PFSK-1 (cell line): ENCODE results near the gene CPAMD8. TPM values are rescaled to one million over a fixed set of nuclear protein-coding genes. Genes with fewer than 3 reads are reported as not detected.

ENCODE experiments used
- FOXP2 ChIP-seq: optimal IDR thresholded peaks from 2 replicates; pipeline ENCODE3; 2011; ENCODE audit warnings: borderline replicate concordance, control low read depth, inconsistent platforms; ENCODE audit not compliant: insufficient read depth; ENCODE audit errors: extremely low read length, extremely low read depth
- POLR2AphosphoS5 ChIP-seq: IDR thresholded peaks from 2 replicates; pipeline ENCODE4 v1.6.1; 2012; ENCODE audit warnings: low read depth, mild to moderate bottlenecking, control low read depth, low read length, moderate library complexity
- REST ChIP-seq, 2 experiments: IDR thresholded peaks; 2 replicates each; pipeline versions ENCODE4 v1.6.1 to v1.8.0; 2011 to 2012; ENCODE audit warnings: low read depth in 2 of 2, low read length in 2 of 2, control low read depth in 1 of 2, inconsistent platforms in 1 of 2, mild to moderate bottlenecking in 1 of 2, moderate library complexity in 1 of 2; ENCODE audit not compliant: insufficient read depth in 1 of 2
- SIN3A ChIP-seq: IDR thresholded peaks from 2 replicates; pipeline ENCODE4 v1.6.1; 2012; ENCODE audit warnings: mild to moderate bottlenecking, low read length, moderate library complexity, borderline replicate concordance; ENCODE audit not compliant: insufficient read depth
- TAF1 ChIP-seq: IDR thresholded peaks from 2 replicates; pipeline ENCODE4 v1.6.1; 2012; ENCODE audit warnings: low read length, control low read depth, borderline replicate concordance; ENCODE audit not compliant: insufficient read depth
- polyA plus RNA-seq: library from polyadenylated mRNA; unstranded; fragments of >200 nt; gene quantifications from one replicate; pipeline ENCODE4 v1.2.1, GENCODE V29; 2012; ENCODE audit warnings: low read depth, missing spikeins; ENCODE audit not compliant: insufficient read length

The CPAMD8 gene
- 2.1 TPM for polyA plus RNA-seq

GRCh38 chr19:17026706-17027534 is at the start of gene CPAMD8:
CPAMD8 (minus strand) TSS chr19:17026810; CDS start chr19:17026642, 168 bp downstream.
- TF ChIP-seq POLR2AphosphoS5 = no peak
- no peak for TF ChIP-seq FOXP2
- no peak for TF ChIP-seq SIN3A
- TF ChIP-seq REST (IDR thresholded peaks at IDR 0.05; ENCODE audit: insufficient read depth in 1 of 2, low read depth in 2 of 2, low read length in 2 of 2) = no peak
- TF ChIP-seq TAF1 = no peak

GRCh38 chr19:17075864-17076542 is 49.4 kb upstream of the CPAMD8 start:
- TF ChIP-seq REST (IDR thresholded peaks at IDR 0.05; ENCODE audit: insufficient read depth in 1 of 2, low read depth in 2 of 2, low read length in 2 of 2) = no peak
- TF ChIP-seq FOXP2 = no peak
- no peak for TF ChIP-seq SIN3A
- TF ChIP-seq POLR2AphosphoS5 = no peak

- peak; percentile 97; the same call in 1 of the 2 replicates for TF ChIP-seq TAF1
- peak; percentile 53; the same call in 1 of the 2 replicates for TF ChIP-seq SIN3A
- peak; percentile 80 for TF ChIP-seq FOXP2
- TF ChIP-seq REST (IDR thresholded peaks at IDR 0.05; ENCODE audit: insufficient read depth in 1 of 2, low read depth in 2 of 2, low read length in 2 of 2) = peak in 1 of 2 experiments; percentile 64; a peak in 2 of 4 replicates
- TF ChIP-seq POLR2AphosphoS5 = peak; percentile 92
Measured at GRCh38 chr19:17075035-17075863, 48.6 kb upstream of the CPAMD8 start, which contains the start of the genes HAUS8 and MYO9B. HAUS8 (minus strand) TSS chr19:17075452; CDS start chr19:17075422, 30 bp downstream. MYO9B (plus strand) TSS chr19:17075777; CDS start chr19:17101718, 25,941 bp downstream.

- TF ChIP-seq SIN3A (no peak), REST (IDR thresholded peaks at IDR 0.05; ENCODE audit: insufficient read depth in 1 of 2, low read depth in 2 of 2, low read length in 2 of 2) (no peak), POLR2AphosphoS5 (no peak), FOXP2 (no peak), TAF1 (no peak)
Measured at GRCh38 chr19:17074634-17075034, 48.0 kb upstream of the CPAMD8 start.
